Measurements from ENCODE around the gene KCNN1.

KCNN1 gene

DNA sequence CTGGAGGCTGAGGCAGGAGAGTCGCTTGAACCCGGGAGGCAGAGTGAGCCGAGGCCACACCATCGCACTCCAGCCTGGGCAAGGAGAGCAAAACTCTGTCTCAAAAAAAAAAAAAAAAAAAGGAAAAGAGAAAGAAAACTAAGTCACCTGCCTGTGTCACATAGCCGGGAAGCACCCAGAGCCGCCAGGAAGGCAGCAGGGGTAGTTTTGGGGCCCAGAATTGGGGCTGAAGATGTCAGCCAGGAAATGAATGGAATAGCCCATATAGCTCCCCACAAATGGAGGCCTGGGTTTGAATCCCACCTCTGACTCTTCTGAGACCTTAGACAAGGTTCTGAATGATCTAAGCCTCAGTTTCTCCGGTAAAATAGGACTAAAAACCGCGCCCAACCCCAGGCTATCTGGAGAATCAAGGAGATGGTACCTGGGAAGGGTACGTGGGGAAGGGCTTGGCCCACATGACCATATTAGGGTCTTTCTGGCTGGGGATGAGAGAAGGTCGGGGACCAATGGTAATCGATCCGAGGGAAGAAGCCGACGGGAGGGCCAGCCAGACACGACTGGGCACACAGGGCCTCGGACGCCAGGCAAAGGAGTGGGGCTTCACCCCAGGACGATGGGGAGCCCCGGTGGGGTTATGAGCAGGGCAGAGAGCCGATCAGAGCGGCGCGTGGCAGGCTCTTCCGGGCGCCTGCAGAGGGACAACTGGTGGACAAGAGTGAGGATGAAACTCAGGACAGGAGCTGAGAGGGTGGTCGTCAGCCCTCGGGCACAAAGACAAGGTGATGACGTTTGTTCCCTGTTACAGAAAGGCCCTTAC, 19.7 kb upstream of the KCNN1 start:
- DNase-seq = peak in 1 of 58 donors; percentile 65

GRCh38 chr19:17947815-17948513, 18.9 kb upstream of the KCNN1 start:
- DNase-seq = peak in 57 of 58 donors; percentile 28 to 95 (median 86)

- peak in 4 of 58 donors; percentile 40 to 60 (median 50) for DNase-seq
Measured at GRCh38 chr19:17948514-17948900, 18.4 kb upstream of the KCNN1 start.

DNA sequence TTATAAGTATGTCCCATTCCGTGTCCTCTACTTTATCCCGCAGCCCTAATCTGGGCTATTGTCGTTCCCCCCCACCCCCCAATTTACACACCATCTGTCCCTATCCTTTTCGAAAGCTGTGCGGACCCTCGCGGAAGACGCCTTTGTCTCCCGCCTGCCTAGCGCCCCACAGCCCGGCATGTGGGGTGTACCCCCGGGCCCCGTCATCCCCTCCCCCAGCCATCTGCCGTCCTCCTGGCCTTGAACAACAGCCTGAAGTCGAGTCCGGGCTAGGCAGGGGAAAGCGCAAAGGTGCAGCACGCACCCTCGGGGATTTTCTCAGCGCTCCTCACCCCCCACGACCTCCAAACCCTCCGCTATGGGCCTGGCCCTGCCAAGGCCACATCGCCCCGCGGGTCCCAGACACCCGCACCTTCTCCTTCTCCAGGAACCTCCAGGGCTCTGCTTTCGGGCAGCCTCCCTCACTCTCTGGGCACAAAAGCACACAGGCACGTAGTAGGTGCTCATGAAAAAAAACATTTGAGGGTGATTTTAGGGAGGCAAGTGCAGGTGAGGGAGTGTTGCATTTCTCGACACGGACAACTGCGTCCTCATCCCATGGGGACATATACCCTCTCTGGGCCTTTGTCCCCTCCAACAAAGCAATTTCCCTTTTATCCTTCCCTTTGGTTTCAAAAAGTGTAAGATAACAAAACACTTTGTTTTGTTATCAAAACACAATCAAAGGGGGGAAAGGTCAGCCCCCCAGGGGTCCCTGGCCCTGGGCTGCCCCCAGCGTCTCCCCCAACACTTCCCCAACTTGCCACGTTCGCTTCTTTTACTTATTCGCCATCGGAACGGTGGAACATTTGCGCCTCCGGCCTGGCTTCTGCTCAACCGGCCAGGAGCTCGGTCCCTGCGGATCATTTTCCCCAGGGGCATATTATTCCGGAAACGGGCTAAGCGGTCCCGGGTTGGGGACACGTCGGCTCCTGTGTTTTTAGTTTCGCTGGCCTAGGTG, 17.7 kb upstream of the KCNN1 start:
- no peak for DNase-seq

DNA sequence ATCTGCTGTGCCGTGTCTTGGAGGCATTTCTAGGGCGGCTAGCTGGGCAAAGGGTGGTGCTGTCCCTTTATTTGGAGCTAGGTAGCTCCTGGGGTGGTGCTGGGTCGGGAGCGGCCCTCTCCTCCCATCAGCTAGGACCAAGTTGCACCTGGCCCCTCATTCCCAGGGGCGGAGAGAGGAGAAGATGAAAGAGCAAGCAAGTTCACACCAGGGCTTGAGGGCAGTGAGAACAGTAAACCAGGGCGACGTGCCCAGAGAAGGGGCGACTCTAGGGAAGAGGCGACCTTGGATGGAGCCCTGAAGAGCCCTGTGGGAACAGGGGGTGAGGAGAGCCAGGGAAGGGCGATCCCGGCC, 17.0 kb upstream of the KCNN1 start:
- no peak for DNase-seq

DNA sequence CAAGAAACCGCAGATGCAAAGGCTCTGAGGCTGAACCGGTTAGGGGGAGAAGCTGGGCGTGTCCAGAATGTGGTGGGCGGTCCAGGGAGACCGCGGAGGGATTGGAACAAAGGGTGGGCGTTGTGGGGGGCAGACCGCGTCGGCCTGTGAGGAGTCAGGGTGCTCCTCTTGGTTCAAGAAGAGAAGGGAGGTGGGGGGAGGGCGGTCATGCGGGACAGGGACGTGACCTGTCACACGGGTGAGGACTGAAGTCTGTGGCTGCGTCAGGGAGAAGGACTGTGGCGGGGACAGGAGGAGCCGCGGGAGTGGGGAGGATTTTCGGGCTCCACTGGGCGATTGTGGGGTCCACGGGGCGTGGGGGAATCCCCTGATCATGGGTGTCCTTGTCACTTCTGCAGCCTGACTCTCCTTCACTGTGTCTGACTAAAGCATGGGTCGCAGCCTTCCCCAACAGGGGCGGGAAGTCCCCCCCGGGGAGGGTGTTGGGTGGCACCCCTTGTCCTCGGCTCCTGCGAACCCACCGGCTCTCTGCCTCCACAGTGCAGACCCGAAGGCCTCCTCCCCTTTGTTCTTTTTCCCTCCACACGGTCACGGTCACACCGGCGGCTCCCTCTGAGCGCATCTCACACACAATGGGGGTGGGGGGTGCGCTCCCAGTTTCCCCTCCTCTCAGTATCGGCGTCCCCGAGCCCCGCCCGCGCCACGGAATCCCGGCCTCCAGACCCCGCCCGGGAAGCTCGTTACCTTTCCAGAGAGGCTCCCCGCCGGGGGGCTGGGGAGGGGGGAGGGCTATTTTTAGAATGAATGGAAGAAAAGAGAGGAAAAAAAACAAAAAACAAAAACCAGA, 16.4 kb upstream of the KCNN1 start:
- DNase-seq = peak in 1 of 58 donors; percentile 9

DNA sequence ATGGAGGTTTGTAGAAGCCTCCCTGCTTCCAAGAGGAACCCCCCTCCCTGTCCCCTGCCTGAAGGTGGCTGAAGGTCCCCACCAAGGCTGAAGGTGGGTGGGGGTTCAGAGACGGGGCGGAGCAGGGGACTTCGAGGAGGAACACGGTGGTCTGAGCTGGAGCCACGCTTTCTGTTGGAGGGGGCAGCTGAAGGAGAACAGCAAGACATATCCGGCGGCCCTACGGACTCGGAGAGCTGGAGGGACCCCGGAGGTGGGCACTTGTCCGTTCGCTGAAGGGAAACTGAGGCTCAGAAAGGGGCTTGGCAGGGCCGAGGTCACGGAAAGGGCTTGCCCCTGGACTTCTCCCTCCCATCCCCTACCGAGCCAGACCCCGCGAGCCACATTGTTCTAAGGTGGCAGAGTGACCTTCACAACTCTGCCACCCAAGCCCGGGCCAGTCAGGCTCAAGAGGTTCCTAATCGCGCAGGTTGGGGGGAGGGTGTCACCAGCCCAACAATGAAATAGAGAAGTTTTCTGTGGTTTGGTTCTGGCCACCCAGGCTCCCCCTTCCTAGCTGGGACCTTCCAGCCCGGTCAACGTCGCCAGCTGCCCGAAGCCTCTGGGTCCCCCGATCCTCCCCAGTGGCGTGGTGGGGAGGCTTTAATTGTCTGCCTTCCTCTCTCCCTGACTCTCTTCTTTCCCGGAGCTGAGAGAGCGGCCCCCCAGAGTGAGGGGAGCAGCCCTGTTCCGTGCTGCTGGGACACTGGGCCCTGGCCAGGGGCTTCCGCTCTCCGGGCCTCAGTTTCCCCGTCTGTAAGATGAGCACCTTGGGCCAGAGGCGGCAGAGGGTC, 15.5 kb upstream of the KCNN1 start:
- DNase-seq = no peak

GRCh38 chr19:17951990-17952976, 14.6 kb upstream of the KCNN1 start:
- DNase-seq = no peak

- DNase-seq = no peak
Measured at GRCh38 chr19:17953316-17953801, 13.5 kb upstream of the KCNN1 start.

DNA sequence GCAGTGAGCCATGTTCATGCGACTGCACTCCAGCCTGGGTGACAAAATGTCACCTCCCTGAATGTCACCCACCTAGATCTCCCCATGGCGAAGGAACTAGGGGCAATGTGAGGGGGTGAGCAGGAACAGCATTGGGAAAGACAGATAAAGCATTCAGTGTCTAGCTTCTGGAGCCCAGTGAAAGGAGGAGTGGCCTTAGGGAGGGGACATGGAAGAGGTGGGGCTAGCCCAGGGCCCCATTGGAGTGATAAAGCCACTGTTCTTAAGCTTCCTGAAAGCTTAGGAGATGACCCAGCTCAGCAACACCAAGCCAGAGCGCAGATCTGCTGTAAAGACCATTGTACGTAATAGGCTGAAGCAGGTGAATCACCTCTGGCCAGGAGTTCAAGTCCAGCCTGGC, 13.0 kb upstream of the KCNN1 start:
- DNase-seq = no peak

- DNase-seq = no peak
Measured at GRCh38 chr19:17954401-17954800, 12.5 kb upstream of the KCNN1 start.

DNA sequence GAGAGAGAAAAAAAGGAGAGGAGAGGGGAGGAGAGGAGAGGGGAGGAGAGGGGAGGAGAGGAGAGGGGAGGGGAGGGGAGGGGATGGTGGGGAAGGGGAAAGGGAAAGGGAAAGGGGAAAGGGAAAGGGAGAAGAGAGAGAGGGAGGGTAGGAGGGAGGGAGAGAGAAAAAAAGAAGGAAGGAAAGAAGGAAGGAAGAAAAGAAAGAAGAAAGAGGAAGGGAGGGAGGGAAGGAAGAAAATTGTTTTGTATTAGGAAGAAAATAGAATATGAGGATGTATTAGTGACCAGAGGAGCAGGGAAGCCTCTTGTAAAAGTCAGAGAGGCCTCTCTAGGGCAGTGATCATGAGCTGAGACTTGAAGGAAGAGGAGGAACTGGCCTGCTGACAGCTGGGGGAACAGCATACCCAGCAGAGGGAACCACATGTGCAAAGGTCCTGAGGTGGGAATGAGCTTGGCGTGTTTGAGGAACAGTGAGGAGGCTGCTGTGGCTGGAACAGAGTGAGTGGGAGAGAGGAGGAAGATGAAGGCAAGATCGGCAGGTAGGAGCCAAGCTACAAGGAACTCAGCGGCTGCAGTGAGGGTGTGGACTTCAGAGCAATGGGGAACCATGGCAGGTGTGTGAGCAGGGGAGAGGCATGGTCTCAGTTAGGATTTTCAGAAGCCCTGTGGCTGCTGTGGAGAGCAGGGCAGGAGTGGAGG, 9.6 kb upstream of the KCNN1 start:
- DNase-seq = no peak

- no peak for DNase-seq
Measured at GRCh38 chr19:17957885-17958284, 9.0 kb upstream of the KCNN1 start.

DNA sequence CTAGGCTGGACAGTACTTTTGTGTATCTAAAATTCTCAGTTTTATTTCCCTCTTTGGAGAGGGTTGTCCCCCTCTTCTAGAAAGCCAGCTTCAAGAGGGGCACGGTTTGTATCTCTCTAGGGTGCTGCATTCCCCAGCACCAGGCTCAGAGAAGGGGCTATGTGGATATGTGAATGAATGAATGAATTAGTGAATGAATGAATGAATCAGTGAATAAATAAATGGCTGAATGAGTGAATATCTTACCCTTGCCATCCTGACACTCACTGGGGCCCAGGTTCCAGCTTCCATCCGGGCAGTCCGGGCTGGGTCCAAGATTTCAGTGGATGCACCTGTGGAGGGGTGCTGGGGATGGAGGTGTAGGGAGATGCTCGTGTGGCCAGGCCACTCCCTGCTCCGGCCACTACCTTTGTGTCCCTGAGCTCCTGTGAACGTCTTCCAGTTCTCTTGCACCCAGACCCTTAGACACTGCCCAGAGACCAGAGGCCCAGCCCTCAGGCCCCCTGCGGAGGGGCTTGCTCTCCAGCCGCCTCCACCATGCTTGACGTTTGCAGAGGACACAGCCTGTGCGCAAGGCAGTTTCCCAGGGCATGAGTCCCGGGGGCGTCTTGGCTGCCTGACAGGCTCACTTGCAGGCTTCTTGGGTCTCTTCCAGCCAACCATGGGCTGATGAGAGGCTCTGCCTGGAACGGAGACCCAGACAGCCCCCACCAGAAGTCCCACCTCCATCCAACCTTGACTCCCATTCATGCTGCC, 2.8 kb upstream of the KCNN1 start:
- DNase-seq = peak in 4 of 58 donors; percentile 12 to 20 (median 14)

DNA sequence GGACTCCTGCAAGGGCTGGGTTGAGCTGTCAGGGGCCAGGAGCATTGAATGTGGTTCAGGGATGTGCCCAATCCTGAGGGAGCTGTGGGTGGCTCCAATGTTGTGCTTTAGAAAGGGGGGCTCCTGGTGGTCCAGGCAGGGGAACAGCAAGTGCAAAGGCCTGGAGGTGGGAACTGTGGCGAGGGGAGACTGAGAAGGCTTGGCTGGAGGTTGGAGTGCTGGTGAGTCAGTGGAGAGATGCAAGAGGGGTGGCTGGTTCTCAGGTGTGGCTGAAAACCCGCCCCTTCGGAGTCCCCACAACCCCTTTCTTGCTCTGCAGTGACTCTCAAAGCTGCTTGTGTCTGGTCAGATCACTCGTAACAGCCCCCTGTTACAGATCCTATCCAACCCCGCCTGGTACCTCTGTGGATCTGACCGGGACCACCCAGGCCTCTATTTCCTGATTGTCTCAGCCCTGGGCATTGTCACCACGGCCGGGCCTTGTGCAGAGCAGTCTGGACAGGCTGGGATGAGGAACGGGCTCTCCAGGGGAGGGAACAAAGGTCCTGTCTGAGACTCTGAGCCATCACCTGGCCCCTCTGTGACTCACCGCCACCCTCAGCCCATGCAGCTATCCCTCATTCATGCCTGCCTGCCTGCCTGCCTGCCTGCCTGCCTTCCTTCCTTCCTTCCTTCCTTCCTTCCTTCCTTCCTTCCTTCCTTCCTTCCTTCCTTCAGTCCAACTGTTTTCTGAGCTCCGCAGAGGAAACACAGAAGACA, 1.4 kb upstream of the KCNN1 start:
- DNase-seq = no peak

DNA sequence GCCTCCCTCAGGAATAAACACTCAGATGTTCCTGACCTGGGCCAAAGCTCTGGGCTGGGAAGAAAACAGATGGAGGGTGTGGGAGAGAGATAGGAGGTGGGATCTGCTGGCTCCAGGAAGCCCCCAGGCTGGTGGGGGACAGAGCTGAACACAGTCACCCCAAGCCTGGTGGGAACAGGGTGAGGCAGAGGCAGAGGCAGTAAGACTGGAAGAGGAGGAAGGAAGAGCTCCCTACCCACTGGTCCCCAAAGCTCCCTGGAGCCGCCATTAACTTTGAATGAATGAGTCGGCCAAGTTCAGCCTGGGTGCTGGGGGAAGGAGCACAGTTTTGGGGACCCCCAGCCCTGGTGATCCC, 801 bp upstream of the KCNN1 start:
- no peak for DNase-seq

Data from anterior cingulate cortex (tissue), 58 donors.